Skeletal muscle satellite cell (primary cell): ENCODE results near the gene ICE1.
"Not testable (repeated sequence)": the region's sequence is repeated elsewhere in the genome, so short reads cannot be mapped to it uniquely, and the experiment has no call there.

ENCODE experiments used
- H3K27me3 ChIP-seq: 2 replicates; pipeline ENCODE4 v1.7.0; 2013; ENCODE audit warnings: low read length; ENCODE audit not compliant: control insufficient read depth, insufficient read depth
- H3K36me3 ChIP-seq: 2 replicates; pipeline ENCODE4 v1.7.0; 2013; ENCODE audit warnings: mild to moderate bottlenecking, control low read depth, low read length; ENCODE audit not compliant: insufficient read depth
- H3K4me1 ChIP-seq: 2 replicates; pipeline ENCODE4 v1.7.0; 2013; ENCODE audit warnings: low read length; ENCODE audit not compliant: control insufficient read depth, insufficient read depth
- H3K4me2 ChIP-seq: 2 replicates; pipeline ENCODE4 v1.7.0; 2013; ENCODE audit warnings: mild to moderate bottlenecking, low read length
- H3K4me3 ChIP-seq: 2 replicates; pipeline ENCODE4 v1.7.0; 2013; ENCODE audit warnings: low read length
- H3K9ac ChIP-seq: 2 replicates; pipeline ENCODE4 v1.7.0; 2013; ENCODE audit warnings: mild to moderate bottlenecking, low read depth, low read length, moderate library complexity
- H3K9me3 ChIP-seq: replicated peaks from 2 replicates; pipeline ENCODE4 v1.7.0; 2013; ENCODE audit warnings: mild to moderate bottlenecking, control low read depth, low read length

The ICE1 gene

DNA sequence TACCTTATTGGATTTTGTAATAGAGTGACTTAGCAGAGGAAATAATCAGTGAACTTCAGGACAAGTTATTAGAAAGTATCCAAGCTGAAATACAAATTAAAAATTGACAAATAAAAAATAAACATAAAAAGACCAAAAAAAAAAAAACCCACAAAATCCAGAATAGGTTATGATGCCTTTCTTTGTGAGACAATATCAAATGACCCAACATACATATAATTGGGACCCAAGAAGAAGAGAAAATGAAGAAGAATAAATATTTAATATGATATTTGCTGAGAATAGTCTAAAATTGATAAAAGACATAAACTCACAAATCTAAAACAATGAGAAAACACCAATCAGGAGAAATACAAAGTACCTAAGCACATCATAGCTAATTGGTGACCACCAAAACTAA, 81.8 kb downstream of the ICE1 start:
- Histone ChIP-seq H3K9me3 (no peaks in the 10 kb centered on the region), H3K4me3 (no peak overlapping the region), H3K4me1 (no peaks in the 10 kb centered on the region), H3K4me2 (no peak overlapping the region), H3K36me3 (no peaks in the 10 kb centered on the region), H3K27me3 (peaks cover 9% of the 10 kb centered on the region), H3K9ac (no peak overlapping the region)

GRCh38 chr5:5505815-5506214, 83.3 kb downstream of the ICE1 start:
- Histone ChIP-seq H3K9ac (no peak overlapping the region), H3K4me3 (no peak overlapping the region), H3K4me2 (no peak overlapping the region), H3K4me1 (no peaks in the 10 kb centered on the region), H3K9me3 (no peaks in the 10 kb centered on the region), H3K27me3 (peaks cover 6% of the 10 kb centered on the region), H3K36me3 (no peaks in the 10 kb centered on the region)

- no peaks in the 10 kb centered on the region for H3K9me3 ChIP-seq
- H3K9ac ChIP-seq, result no peak overlapping the region
- no peaks in the 10 kb centered on the region for H3K4me1 ChIP-seq
- H3K36me3 ChIP-seq, result no peaks in the 10 kb centered on the region
- H3K4me2 ChIP-seq, result no peak overlapping the region
- H3K4me3 ChIP-seq, result no peak overlapping the region
- no peaks in the 10 kb centered on the region for H3K27me3 ChIP-seq
Measured at GRCh38 chr5:5508391-5508790, 85.9 kb downstream of the ICE1 start.

DNA sequence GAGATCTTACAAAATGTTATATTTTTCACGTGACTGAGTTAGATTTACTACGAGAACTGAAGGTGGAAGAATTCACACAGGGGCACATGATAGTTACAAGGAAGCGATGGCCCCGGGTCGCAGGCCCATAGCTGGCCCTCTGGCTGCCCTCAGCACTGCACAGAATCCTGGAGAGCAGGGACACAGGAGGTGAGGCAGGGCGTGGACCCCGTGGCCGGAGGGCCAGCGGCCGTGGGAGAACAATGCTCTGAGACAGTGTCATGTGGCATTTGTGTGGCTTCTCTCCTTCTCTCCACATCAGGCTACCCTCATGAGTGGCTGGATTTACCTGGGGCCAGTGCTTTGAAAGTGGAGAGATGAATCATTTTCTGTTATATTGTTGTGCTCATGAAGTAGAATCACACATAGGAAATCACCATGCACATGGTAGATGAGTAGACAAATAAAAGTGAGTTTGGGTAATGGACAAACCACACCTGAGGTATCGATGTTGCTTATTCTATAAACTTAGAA, 89.5 kb downstream of the ICE1 start:
- H3K27me3 ChIP-seq, result no peaks in the 10 kb centered on the region
- H3K4me2 ChIP-seq, result no peak overlapping the region
- H3K36me3 ChIP-seq, result no peaks in the 10 kb centered on the region

DNA sequence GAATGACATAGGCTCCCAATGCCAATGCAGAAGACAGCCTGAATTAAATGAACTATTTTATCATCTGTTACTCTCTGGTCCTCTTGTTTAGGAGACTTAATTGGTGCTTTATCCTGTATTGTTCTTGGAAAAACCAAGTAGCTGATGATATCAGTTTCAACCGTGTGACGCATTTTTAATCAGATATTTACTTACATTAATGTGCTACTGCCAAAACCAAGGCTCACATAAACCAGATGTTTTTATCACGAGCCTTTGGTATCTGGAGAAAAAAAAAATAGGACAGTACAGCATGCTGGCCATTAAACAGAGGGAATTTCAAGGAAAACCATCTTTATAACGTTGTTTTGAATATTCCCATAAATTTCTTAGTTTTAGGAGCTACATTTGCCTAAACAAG, 90.1 kb downstream of the ICE1 start:
- Histone ChIP-seq H3K4me2 (no peak overlapping the region), H3K9me3 (no peaks in the 10 kb centered on the region), H3K4me3 (no peak overlapping the region), H3K27me3 (no peaks in the 10 kb centered on the region), H3K36me3 (no peaks in the 10 kb centered on the region), H3K4me1 (no peaks in the 10 kb centered on the region), H3K9ac (no peak overlapping the region)

More for the DNA sequence above, 89.5 kb downstream of the ICE1 start:
- H3K4me1 ChIP-seq, result no peaks in the 10 kb centered on the region
- no peak overlapping the region for H3K9ac ChIP-seq
- no peaks in the 10 kb centered on the region for H3K9me3 ChIP-seq
- no peak overlapping the region for H3K4me3 ChIP-seq

DNA sequence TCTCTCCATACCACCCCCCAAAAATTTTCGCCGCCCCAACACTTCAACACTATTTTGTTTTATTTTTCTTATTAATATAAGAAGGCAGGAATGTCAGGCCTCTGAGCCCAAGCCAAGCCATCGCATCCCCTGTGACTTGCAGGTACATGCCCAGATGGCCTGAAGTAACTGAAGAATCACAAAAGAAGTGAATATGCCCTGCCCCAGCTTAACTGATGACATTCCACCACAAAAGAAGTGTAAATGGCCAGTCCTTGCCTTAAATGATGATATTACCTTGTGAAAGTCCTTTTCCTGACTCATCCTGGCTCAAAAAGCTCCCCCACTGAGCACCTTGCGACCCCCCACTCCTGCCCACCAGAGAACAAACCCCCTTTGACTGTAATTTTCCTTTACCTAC, 98.1 kb downstream of the ICE1 start:
- not testable (repeated sequence) for H3K27me3 ChIP-seq, H3K9me3 ChIP-seq, H3K4me3 ChIP-seq, H3K36me3 ChIP-seq, H3K4me1 ChIP-seq, H3K4me2 ChIP-seq, H3K9ac ChIP-seq

- H3K36me3 ChIP-seq, result no peaks in the 10 kb centered on the region
- H3K9ac ChIP-seq, result no peak overlapping the region
- no peak overlapping the region for H3K4me2 ChIP-seq
- no peaks in the 10 kb centered on the region for H3K4me1 ChIP-seq
- no peaks in the 10 kb centered on the region for H3K27me3 ChIP-seq
- H3K9me3 ChIP-seq, result no peaks in the 10 kb centered on the region
- H3K4me3 ChIP-seq, result no peak overlapping the region
Measured at GRCh38 chr5:5521029-5521428, 98.6 kb downstream of the ICE1 start.

- H3K4me3 ChIP-seq, result no peak overlapping the region
- H3K9me3 ChIP-seq, result no peaks in the 10 kb centered on the region
- no peak overlapping the region for H3K9ac ChIP-seq
- no peaks in the 10 kb centered on the region for H3K27me3 ChIP-seq
- H3K4me1 ChIP-seq, result no peaks in the 10 kb centered on the region
- no peaks in the 10 kb centered on the region for H3K36me3 ChIP-seq
- H3K4me2 ChIP-seq, result no peak overlapping the region
Measured at GRCh38 chr5:5521478-5521877, 99.0 kb downstream of the ICE1 start.

DNA sequence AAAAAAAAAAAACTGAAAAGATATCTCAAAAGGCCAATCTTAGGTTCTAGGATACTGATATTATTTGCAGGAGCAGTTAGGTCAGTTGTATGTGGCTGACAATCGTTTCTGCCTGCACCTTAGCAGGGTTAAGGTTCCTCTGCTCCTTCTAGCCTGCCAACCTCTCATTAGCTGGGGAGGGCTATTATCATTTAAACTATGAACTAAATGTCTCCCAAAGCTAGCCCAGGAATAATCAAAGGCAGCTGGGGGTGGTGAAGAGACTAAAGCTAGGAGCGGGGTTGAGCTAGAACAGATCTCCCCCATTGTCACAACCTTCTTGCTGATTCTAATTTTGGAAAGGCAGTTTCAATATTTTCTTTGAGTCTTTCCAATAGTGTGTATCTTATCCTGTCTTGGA, 99.9 kb downstream of the ICE1 start:
- Histone ChIP-seq H3K9me3 (no peaks in the 10 kb centered on the region), H3K27me3 (no peaks in the 10 kb centered on the region), H3K4me2 (no peak overlapping the region), H3K4me3 (no peak overlapping the region), H3K9ac (no peak overlapping the region), H3K4me1 (no peaks in the 10 kb centered on the region), H3K36me3 (no peaks in the 10 kb centered on the region)

- H3K9me3 ChIP-seq, result no peaks in the 10 kb centered on the region
- H3K4me2 ChIP-seq, result no peak overlapping the region
- H3K27me3 ChIP-seq, result no peaks in the 10 kb centered on the region
- H3K36me3 ChIP-seq, result no peaks in the 10 kb centered on the region
- no peak overlapping the region for H3K9ac ChIP-seq
- no peak overlapping the region for H3K4me3 ChIP-seq
- no peaks in the 10 kb centered on the region for H3K4me1 ChIP-seq
Measured at GRCh38 chr5:5523066-5523505, 100.6 kb downstream of the ICE1 start.

DNA sequence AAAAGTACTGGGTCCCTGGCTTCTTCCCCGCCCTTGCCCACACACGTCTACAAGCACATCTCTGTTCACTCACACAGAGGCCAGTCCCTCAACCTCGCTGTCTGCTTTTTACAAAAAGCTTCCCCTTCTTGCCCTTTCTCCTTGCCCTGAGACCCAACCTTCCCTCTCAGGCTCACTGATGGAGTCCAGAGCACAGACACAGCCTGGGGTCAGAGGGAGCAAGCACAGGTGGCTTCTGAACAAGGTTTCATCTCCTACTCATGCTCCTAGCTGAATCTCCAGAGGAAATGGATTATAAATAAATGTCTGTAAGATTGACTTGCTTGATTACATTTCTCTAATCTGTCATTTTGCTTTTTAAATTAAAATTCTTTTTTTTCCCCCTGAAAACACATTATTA, 101.8 kb downstream of the ICE1 start:
- no peak overlapping the region for H3K9ac ChIP-seq
- H3K9me3 ChIP-seq, result no peaks in the 10 kb centered on the region
- no peaks in the 10 kb centered on the region for H3K27me3 ChIP-seq
- H3K4me2 ChIP-seq, result no peak overlapping the region
- H3K4me3 ChIP-seq, result no peak overlapping the region
- no peaks in the 10 kb centered on the region for H3K4me1 ChIP-seq
- no peaks in the 10 kb centered on the region for H3K36me3 ChIP-seq

DNA sequence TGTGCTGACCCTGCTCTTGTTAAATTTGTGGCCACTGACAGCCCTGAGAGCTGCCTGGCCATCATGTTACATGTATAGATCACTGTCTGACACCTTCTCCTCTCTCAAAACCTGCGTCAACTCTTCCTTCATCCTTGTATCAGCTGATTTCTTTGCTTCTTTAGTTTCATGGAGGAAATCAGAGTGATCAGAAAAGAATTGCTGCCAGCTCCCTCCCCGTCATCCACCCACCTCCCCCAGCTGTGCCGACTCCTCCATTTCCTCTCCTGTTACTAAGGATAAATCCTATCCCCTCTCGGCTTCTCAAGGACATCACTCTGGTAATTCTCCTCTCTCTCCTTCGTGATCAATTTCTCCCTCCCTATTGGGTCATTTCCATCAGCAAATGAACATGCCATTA, 108.9 kb downstream of the ICE1 start:
- H3K9ac ChIP-seq, result no peak overlapping the region
- no peaks in the 10 kb centered on the region for H3K4me1 ChIP-seq
- H3K9me3 ChIP-seq, result no peaks in the 10 kb centered on the region
- no peak overlapping the region for H3K4me2 ChIP-seq
- H3K36me3 ChIP-seq, result no peaks in the 10 kb centered on the region
- no peaks in the 10 kb centered on the region for H3K27me3 ChIP-seq
- H3K4me3 ChIP-seq, result no peak overlapping the region
